Sigmoid colon (tissue), 4 donors: ENCODE data around the gene CEP112.

ENCODE experiments used
- POLR2AphosphoS5 ChIP-seq, 4 donors: sonication (generic); formaldehyde crosslinking; IDR thresholded peaks; one replicate each; pipeline ENCODE4 v1.6.1; 2017; ENCODE audit warnings: antibody characterized with exemption in 4 of 4
- TF ChIP-seq, protein P1 (sequence below), 4 experiments: fragments of 450-650 bp in 3 of 4; fragments of 200-600 bp in 1 of 4; IDR thresholded peaks; one replicate each; pipeline ENCODE4 v1.5.1; 2016 to 2019; ENCODE audit warnings: antibody characterized with exemption in 4 of 4, mild to moderate bottlenecking in 3 of 4, moderate library complexity in 2 of 4

DNA sequence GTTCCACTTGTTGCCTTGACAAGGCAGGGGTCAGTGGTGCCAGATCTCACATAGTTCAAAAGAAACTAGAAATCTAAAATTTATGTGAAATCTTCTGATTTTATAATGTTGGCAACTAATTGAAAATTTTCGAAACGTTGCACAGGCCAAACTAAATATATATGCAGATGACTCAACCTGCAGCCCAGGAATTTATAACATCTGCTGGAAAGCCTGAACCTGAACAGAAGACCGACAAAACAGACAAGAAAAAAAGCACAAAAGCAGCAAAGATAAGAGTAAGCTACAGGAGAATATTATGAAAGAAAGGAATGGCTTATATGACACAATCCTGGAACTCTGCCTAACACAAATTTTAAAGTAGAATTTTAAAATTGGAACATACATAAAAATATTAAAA, 207.6 kb downstream of the CEP112 start:
- no peak for TF ChIP-seq POLR2AphosphoS5 (IDR thresholded peaks at IDR 0.05)
- TF ChIP-seq, protein P1, sequence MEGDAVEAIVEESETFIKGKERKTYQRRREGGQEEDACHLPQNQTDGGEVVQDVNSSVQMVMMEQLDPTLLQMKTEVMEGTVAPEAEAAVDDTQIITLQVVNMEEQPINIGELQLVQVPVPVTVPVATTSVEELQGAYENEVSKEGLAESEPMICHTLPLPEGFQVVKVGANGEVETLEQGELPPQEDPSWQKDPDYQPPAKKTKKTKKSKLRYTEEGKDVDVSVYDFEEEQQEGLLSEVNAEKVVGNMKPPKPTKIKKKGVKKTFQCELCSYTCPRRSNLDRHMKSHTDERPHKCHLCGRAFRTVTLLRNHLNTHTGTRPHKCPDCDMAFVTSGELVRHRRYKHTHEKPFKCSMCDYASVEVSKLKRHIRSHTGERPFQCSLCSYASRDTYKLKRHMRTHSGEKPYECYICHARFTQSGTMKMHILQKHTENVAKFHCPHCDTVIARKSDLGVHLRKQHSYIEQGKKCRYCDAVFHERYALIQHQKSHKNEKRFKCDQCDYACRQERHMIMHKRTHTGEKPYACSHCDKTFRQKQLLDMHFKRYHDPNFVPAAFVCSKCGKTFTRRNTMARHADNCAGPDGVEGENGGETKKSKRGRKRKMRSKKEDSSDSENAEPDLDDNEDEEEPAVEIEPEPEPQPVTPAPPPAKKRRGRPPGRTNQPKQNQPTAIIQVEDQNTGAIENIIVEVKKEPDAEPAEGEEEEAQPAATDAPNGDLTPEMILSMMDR (IDR thresholded peaks at IDR 0.05) = no peak
